ENCODE measurements around the gene KTN1.

- TF ChIP-seq CTCF (IDR thresholded peaks at IDR 0.05; ENCODE audit: insufficient read depth, low read length, poor library complexity, severe bottlenecking) (no peak), EZH2phosphoT487 (conservative IDR thresholded peaks at IDR 0.05; ENCODE audit: low read length) (no peak)
These were observed 19.4 kb downstream of the KTN1 start for GRCh38 chr14:55599250-55599879.
